ENCODE measurements around the gene SLC16A4. TPM values are rescaled to one million over a fixed set of nuclear protein-coding genes. Genes with fewer than 3 reads are reported as not detected.

Gene SLC16A4
- total and polyA plus RNA-seq, 2 of the 8 experiments (the other 6 are each of a cell fraction or from before 2014, with no cell fraction given), result 0.30 to 0.43 TPM

- Histone ChIP-seq H3K23ac (ENCODE audit: insufficient read length) (no peak overlapping the region), H3K36me3 (ENCODE audit: control insufficient read depth in 2 of 4, insufficient read depth in 4 of 4, low read length in 3 of 4) (no peaks in the 10 kb centered on the region), H3K9me3 (ENCODE audit: insufficient read depth in 2 of 2, low read depth in 1 of 2, low read length in 1 of 2) (no peaks in the 10 kb centered on the region), H2BK20ac (ENCODE audit: low read length) (no peak overlapping the region), H2BK120ac (replicated peaks; ENCODE audit: low read depth, low read length) (no peak overlapping the region), H3K9ac (replicated peaks in 1 of 4; ENCODE audit: extremely low read depth in 1 of 4, low read depth in 3 of 4, low read length in 3 of 4) (no peak overlapping the region), H4K5ac (ENCODE audit: insufficient read length, low read depth, low read length) (no peak overlapping the region), H4K91ac (replicated peaks; ENCODE audit: insufficient read length, low read length) (no peak overlapping the region), H3K4me1 (replicated peaks in 1 of 4; ENCODE audit: control insufficient read depth in 3 of 4, insufficient read depth in 4 of 4, low read length in 3 of 4) (no peaks in the 10 kb centered on the region), H2AK5ac (ENCODE audit: low read depth, low read length) (no peak overlapping the region), H3K27me3 (replicated peaks in 1 of 4; ENCODE audit: control insufficient read depth in 3 of 4, extremely low read depth in 1 of 4, insufficient read depth in 3 of 4, low read length in 3 of 4) (no peaks in the 10 kb centered on the region; a peak in 1 of 7 replicates), H3K4ac (replicated peaks; ENCODE audit: insufficient read length, low read depth, low read length) (no peak overlapping the region), H3K27ac (ENCODE audit: low read depth, low read length) (no peak overlapping the region), H4K20me1 (replicated peaks in 1 of 2; ENCODE audit: control insufficient read depth in 1 of 2, insufficient read depth in 2 of 2, low read length in 2 of 2) (no peaks in the 10 kb centered on the region), H3K18ac (ENCODE audit: extremely low read depth, low read length) (no peak overlapping the region), H3K56ac (replicated peaks; ENCODE audit: insufficient read length, low read depth, low read length) (no peak overlapping the region), H3K14ac (ENCODE audit: insufficient read length) (no peak overlapping the region), H3K79me2 (ENCODE audit: control insufficient read depth in 1 of 2, insufficient read depth in 2 of 2, low read length in 2 of 2) (no peaks in the 10 kb centered on the region), H2BK12ac (ENCODE audit: low read depth, low read length) (no peak overlapping the region), H2AFZ (ENCODE audit: low read length) (no peak overlapping the region), H2BK5ac (ENCODE audit: low read depth, low read length) (no peak overlapping the region), H3K4me3 (ENCODE audit: extremely low read depth in 1 of 4, insufficient read depth in 2 of 4, low read depth in 3 of 4, low read length in 4 of 4) (no peak overlapping the region), H3K79me1 (ENCODE audit: low read depth, low read length) (no peaks in the 10 kb centered on the region; the same call in 1 of the 2 replicates), H4K8ac (ENCODE audit: extremely low read depth, insufficient read depth, low read length) (no peak overlapping the region), H3K23me2 (ENCODE audit: low read depth, low read length) (no peaks in the 10 kb centered on the region), H2BK15ac (ENCODE audit: low read length) (no peak overlapping the region), H3K4me2 (ENCODE audit: insufficient read depth in 1 of 2, low read depth in 2 of 2, low read length in 2 of 2) (no peak overlapping the region)
- POLR2A ChIA-PET (ENCODE audit: partially characterized antibody), result interaction anchor here (1.7 kb wide), 1 partner anchor 10 kb away, joined by 9 read pairs; the partner anchor contains the start of gene RBM15
- WGBS, 2 experiments (ENCODE audit: extremely low coverage in 1 of 2, insufficient coverage in 1 of 2, insufficient read length in 1 of 2, insufficient replicate concordance in 2 of 2, low coverage in 1 of 2, low lambda C conversion rate in 2 of 2, missing lambda C conversion rate in 1 of 2), result 92% methylated on average over 3 of the region's 3 CpGs; no CpG with 5 or more reads in 1 of the 2 experiments
- CTCF ChIA-PET (ENCODE audit: partially characterized antibody), result interaction anchor here (0.9 to 2.0 kb wide), 9 partner anchors 9 to 168 kb away, joined by 3 to 10 read pairs (median 4); no protein-coding TSS in a partner anchor
- FAIRE-seq (no peak), DNase-seq (ENCODE audit: low read depth in 1 of 2, low spot score in 2 of 2) (no peak)
- TF ChIP-seq ATF2 (IDR thresholded peaks at IDR 0.05; ENCODE audit: low read length) (no peak), BACH1 (IDR thresholded peaks at IDR 0.05; ENCODE audit: low read length) (no peak), SUZ12 (IDR thresholded peaks at IDR 0.05; ENCODE audit: low read length) (no peak), CEBPB (IDR thresholded peaks at IDR 0.05; ENCODE audit: low read depth, low read length) (no peak), SAP30 (IDR thresholded peaks at IDR 0.05; ENCODE audit: insufficient read depth, insufficient replicate concordance, low read length) (no peak), SP2 (IDR thresholded peaks at IDR 0.05; ENCODE audit: low read length) (no peak), CBX8 (IDR thresholded peaks at IDR 0.05; ENCODE audit: borderline replicate concordance, low read depth, low read length) (no peak)
- TF ChIP-seq, protein P1, sequence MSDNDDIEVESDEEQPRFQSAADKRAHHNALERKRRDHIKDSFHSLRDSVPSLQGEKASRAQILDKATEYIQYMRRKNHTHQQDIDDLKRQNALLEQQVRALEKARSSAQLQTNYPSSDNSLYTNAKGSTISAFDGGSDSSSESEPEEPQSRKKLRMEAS (IDR thresholded peaks at IDR 0.05), result no peak
Observed at GRCh38 chr1:110328700-110329099, 62.1 kb downstream of the SLC16A4 start.

Measured in H1 (cell line).